GM19397 (cell line): ENCODE measurements around the gene PODXL2.

Experiments used
- ATAC-seq: cut with Tn5 transposase; IDR thresholded peaks from one replicate; pipeline ENCODE4 v1.9.1; 2021; ENCODE audit warnings: mild to moderate bottlenecking, moderate library complexity; ENCODE audit not compliant: unreplicated experiment

Gene PODXL2

GRCh38 chr3:127625821-127626220, 3.2 kb upstream of the PODXL2 start:
- no peak for ATAC-seq

DNA sequence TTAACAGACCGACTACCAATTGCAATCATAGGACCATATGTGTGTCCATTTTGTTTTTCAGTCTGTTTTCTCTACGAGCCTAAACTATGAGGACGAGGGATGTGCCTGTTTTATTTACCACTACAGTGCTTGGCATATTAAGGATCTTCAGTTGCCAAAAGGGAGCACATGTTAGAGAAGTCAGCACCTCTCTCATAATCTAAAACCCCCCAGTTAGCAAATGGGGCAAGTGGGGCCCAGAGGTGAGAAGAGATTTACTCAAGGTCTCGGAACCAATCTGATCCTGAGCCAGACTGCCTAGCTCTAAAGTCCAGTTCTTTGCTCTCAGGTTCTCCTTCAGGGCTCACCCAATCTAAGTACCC, 578 bp upstream of the PODXL2 start:
- ATAC-seq, result no peak

GRCh38 chr3:127629467-127630403, 750 bp downstream of the PODXL2 start:
- no peak for ATAC-seq

DNA sequence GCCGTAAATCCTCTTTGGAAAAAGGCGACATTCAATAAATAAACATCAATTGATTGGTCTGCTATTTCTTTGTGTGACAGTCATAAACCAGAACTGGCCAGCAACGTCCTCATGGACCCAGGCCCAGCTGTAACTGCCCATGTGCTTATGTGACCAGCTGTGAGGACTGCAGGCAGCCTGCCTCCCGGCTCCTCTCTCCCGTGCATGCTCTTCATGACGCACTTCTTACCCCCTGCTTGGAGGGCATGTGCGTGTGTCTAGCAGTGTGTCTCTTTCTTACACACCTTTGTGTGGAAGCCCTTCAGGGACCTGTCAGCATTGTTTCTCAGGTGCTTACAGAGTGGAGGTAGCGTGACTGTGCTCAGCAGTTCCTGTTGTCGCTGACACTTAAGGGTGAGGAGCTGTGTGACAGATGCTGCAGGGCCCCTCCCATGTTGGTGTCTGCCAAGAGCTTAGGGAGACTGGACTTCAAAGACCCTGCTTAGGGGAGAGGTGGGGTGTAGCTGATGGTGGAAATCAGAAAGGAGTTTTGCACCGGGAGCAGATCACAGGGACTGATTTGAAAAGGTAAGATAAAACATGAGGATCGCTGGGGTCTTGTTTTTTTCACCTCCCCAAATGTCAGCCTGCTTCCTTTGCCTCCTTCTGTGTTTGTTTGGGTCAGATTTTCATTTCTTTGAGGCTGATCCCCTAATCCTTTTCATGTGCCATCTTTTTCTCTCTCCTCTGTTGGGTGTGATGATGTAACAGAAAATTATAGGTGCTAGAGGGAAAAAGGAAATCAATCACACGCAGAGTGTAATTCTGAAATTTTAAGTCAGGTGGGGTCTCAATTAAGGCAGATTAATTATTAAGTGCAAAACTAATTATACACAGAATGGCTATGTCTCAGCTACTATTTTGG, 2.1 kb downstream of the PODXL2 start:
- ATAC-seq, result no peak

DNA sequence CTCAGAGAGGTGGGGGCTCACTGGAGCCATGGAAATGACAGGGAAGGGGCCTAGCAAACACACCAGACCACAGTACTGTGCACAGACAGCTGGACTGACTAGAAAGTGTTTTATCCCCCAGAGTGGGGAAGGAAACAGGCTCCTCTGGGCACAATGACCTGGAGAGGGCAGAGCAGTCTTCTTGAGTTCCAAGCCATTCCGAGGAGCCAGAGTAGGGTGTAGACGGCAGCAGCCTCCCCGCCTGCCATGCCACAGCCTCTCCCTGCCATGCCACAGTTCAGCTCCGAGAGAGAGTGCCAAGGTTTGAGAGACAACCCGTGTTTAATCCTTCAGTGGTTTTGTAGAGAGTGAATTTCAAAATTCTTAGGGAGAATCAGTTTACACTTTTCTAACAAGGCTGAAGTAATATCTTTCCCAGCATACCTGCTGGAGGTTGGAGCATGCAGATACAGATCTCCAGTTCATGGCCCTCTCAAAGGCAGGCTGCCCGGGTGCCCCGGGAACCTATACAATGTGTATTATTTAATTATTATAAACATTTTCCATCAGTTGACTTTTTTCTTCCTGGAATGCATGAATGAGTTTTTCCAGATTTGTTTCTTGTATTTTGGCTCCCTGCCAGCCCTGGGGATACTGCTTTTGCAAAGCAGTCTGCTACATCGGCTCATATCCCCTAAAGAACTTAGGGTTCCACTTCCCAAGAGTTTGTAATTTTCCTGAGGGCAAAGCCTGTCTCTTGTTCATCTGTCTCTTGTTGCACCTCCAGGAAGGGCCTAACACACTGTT, 3.2 kb downstream of the PODXL2 start:
- no peak for ATAC-seq

DNA sequence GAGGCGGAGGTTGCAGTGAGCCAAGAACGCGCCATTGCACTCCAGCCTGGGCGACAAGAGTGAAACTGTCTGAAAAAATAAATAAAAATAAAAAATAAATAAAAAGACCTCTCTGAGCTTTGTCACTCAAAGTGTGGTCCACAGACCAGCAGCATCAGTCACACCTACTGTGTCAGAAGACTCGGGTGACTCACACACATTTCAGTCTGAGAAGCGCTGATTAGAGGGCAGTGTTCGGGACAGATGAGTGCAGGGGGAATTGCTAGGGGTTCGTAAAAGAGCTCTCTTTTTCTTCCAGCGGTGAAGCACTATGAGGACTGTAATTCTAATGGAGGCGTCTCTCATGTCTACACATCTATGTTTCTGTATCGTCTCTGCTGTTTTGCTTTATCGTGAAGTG, 5.7 kb downstream of the PODXL2 start:
- ATAC-seq, result no peak

GRCh38 chr3:127637546-127637945, 8.6 kb downstream of the PODXL2 start:
- ATAC-seq, result no peak

DNA sequence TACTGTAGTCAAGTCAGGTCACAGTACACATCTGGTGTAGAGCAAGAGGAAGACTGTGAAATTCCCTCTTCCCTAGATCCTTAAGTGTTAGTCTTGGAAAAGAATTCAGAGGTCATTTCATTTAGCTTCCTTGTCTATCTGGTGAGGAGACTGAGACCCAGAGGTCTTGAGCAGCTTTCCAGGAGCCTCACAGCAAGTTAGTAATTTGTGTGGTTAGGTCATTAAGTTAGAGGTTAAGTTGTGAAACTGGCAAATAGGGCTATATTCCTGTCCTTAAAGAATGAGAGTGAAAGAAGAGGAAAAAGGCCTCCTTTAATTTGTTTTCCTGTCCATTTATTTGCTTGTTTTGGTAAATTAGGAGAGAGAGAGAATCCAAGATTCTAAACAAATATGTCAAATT, 9.0 kb downstream of the PODXL2 start:
- no peak for ATAC-seq

DNA sequence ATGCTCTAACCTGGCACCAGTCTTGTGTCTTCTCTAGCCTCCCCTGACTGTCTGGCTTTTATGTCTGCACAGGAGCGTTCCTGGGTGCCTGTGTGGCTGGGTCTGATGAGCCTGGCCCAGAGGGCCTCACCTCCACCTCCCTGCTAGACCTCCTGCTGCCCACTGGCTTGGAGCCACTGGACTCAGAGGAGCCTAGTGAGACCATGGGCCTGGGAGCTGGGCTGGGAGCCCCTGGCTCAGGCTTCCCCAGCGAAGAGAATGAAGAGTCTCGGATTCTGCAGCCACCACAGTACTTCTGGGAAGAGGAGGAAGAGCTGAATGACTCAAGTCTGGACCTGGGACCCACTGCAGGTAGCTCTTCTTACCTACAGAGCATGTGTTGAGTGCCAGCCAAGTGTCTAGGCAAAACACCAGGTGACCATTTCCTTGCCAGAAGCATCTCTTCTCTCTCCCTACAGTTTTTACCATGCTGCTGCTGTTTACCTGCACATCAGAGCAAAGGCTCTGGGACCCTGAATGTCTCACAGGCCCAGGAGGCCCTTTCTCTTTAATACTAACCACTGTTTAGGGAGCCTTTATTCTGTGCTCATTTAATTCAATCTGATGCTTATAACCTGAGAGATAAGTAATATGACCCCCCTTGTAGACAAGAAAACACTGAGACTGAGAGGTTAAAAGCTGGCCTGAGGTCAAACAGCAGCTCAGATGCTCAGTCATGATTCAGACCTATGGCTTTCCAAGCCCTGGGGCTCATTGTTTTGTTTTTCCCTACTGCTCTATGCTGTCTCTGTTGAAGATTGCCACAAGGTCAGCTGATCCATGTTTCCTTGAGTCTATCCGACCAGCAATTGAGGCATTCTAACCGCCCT, 10.4 kb downstream of the PODXL2 start:
- ATAC-seq, result no peak

- no peak for ATAC-seq
Observed at GRCh38 chr3:127640042-127640355, 11.0 kb downstream of the PODXL2 start.

DNA sequence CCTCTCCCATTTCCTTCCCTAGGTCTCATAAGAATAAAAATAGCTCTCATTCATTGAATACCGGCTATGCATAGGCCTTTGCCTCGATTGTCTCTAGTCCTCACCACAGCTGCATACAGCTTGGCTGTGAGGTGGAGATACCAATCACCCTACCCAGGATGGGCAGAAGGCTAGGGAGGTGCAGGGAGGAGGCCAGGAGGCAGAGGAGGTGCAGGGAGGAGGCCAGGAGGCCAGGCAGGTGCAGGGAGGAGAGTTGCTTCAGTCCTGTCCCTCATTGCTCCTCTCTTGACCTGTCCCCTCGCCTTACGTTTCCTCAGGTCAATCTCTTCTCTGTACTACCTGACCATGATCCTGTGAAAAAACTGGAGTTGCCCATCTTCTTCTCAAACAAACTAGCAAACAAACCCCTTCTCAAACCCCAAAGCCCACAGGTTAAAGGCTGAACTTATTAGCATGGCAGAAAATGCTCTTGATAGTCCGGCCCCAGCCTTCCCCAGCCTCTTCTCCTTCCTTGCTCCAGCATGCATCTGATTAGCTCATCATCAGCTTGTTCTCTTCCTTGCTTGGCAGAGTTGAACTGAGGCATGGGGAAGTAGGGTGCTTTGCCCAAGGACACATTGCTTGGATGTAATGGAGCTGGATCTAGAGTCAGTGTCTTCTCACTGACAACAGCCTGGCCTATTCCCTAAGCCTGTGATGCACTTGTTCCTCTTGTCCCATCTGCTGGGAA, 15.8 kb downstream of the PODXL2 start:
- ATAC-seq, result no peak

DNA sequence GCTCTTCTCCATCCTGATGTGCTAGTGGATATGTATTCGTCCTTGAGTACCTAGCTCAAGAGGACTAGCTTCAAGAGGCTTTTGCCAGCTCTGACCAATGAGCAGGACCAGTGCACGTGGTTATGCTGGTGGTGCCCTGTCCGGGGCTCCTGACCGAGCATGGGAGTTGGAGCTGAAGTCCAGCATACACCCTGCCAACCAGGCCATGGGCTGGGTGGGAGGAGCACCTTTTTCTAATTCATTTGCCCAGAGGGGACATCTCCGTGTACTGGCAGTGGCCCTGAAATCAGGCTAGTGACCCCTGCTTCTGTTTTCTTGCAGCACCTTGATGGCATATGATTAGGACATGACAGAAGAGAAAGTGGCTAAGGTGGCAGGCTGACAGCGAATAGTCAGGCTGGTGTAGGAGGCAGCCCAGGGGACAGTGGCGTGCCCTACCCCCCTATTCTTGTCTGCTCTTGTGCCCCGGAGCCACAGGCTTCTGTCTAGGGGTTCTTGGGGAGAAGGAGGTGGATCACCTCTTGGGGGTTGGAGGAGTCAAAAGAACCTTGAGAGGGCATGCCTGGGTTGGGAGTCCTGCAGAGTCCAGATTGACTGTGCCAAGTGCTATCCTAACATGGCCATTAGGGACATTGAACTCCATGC, 16.5 kb downstream of the PODXL2 start:
- no peak for ATAC-seq

DNA sequence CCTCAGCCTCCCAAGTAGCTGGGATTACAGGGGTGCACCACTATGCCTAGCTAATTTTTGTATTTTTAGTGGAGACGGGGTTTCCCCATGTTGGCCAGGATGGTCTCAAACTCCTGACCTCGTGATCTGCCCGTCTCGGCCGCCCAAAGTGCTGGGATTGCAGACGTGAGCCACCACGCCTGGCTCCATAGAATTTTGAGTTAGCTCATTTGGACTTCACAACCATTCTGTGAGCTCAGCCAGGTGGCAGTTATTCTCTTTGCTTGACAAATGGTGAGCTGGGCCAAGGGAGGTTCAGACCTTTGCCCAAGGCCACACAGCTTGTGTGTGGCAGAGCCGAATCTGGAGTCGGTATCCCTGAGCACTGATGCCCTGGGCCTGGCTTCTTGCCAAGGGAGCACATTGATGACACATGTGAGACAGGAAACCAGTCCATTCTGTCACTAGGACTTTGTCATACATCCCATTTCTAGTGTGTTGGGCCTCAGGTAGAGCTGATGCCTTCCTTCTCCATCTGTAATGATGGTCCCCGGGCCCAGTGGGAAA, 17.6 kb downstream of the PODXL2 start:
- no peak for ATAC-seq

DNA sequence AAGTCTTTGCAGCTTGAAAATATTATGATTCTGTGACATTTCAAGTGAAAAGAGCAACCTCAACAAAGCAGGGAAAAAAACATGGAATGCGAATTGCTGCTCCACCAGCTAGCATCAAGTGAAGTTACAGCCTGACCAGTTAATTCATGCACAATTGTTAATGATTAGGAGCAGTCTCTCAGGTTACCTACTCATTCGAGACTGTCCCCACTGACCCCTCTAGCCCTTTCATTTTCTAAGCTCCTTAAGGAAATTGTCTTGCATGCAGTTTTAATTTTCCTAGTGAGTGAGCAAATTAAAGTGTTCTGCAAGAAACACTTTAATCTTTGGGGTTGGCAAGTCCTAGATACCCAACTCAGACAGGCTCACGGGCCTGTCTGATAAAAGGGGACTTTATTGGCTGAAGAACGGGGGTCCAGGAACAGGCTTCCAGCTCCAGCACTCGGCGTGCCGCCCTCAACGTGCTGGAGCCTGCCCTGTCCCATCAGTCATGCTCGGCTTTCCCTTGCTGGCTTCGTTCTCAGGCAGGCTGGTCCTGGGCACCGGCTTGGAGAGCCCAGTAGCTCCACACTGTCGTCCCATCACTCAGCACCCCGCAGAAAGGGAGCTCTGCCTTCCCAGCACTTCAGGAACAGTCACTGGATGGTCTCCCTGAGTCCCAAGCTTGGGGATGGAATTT, 18.3 kb downstream of the PODXL2 start:
- ATAC-seq, result no peak

- ATAC-seq, result no peak
Observed at GRCh38 chr3:127647845-127648204, 18.8 kb downstream of the PODXL2 start.

DNA sequence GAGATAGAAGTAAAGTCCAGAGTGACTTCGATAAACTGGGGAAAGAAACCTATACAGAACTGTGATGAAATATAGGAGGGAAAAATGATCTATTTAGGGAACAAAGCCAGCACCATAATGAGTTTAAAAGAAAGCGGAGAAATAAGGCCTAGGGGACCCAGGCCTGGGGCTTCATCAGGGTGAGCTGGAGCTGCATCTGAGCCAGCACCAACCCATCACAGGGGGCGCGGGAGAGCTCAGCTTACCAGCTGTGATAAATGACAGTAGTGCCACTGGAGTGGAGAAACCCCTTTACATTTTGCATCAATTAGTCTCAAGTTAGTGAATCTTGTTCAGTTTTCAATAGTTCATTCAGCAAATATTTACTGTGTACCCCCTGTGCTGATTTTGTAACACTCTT, 21.3 kb downstream of the PODXL2 start:
- no peak for ATAC-seq

DNA sequence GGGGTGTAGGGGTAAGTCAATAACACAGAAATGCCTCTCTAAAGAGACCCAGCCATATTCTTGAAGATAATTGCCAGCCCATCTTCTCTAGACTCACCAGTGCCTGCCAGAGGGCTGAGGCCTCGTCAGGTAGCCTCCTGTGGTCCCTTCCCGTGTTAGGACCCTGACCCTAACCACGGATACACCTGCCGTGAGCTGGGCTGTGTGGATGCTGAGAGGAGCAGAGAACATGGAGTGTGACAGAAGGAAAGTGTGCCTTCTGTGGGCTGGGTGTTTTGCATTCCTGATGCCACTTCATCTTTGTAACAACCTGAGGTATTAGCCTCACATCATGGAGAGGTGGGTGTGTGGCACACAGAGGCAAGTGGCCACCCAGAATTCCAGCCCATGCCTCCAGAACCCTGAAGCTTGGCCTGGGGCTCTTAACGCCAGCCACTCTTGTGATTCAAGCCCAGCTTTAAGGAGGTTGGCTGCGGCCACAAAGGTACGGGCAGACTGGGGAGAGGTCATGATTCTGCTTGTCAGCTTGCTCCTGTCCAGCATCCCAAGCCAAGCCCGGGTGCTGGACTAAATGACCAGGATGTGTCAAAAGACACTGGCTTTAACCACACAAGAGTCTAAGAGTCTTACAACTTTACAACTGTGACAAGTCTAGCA, 22.7 kb downstream of the PODXL2 start:
- no peak for ATAC-seq
